RCC 7860 (cell line): ENCODE results near the gene ADCY6.

Source experiments
- DNase-seq: peaks from one replicate; pipeline ENCODE4 v3.0.0-alpha.2; 2015; ENCODE audit warnings: low spot score
- FAIRE-seq: peaks from 2 replicates; lab custom pipeline; 2012; peaks lifted over from hg19 to GRCh38; lab: Jason Lieb, UNC

Gene ADCY6

DNA sequence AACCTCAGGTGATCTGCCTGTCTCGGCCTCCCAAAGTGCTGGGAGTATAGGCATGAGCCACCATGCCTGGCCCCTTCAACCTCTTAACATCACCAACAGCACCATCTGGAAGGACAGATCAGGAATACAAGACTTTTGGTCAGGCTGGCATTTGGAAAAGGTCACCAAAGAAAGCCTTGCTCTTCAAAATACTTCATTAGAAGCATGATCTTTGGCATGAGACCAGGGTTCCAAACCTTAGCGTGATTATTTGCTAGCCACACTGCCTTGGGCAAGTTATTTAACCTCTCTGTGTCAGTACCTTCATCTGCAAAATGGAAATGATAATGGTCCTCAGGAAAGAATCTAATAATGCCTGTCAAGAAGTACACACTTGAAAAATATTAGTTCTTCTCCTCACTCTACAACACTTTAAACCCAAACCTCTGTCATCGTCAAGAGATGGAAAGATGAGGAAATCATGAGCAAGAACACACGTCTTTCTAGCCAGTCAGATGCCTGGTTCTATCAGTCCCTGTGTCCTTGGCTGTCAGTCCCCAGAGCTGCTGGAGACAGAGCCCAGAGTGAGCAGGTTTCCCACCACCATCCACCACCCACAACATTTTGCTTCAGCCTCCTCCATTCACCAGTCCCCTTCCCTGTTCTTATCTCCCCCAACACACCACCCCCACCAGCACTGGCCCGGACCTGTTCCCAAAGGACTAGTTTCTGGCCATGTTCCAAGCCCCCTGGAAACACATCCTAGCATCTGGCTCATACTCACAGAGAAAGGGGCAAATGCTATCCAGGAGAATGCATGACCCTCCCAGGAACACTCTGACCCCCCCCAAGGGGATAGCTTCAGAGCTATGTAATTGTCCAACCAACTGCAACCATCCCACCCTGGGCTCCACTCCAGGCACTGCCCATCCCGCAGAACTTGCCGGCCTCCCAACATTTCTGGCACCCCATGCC lies 2.0 kb downstream of the ADCY6 start:
- no peak for FAIRE-seq
- DNase-seq: no peak

DNA sequence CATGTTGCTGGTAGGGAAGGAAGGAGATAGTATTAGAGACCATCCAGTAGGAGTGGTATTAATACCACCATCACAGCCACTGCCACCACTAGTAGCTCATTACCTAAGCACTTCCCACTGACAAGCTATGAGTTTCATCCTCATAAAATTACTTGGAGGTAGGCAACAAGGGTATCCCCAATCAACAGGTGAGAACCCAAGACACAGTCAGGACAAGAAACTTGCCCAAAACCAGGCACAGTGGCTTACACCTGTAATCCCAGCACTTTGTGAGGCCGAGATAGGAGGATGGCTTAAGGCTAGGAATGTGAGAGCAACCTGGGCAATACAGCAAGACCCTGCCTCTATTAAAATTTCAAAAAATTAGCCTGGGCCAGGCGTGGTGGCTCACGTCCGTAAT lies 5.5 kb downstream of the ADCY6 start:
- FAIRE-seq: no peak
- no peak for DNase-seq

DNA sequence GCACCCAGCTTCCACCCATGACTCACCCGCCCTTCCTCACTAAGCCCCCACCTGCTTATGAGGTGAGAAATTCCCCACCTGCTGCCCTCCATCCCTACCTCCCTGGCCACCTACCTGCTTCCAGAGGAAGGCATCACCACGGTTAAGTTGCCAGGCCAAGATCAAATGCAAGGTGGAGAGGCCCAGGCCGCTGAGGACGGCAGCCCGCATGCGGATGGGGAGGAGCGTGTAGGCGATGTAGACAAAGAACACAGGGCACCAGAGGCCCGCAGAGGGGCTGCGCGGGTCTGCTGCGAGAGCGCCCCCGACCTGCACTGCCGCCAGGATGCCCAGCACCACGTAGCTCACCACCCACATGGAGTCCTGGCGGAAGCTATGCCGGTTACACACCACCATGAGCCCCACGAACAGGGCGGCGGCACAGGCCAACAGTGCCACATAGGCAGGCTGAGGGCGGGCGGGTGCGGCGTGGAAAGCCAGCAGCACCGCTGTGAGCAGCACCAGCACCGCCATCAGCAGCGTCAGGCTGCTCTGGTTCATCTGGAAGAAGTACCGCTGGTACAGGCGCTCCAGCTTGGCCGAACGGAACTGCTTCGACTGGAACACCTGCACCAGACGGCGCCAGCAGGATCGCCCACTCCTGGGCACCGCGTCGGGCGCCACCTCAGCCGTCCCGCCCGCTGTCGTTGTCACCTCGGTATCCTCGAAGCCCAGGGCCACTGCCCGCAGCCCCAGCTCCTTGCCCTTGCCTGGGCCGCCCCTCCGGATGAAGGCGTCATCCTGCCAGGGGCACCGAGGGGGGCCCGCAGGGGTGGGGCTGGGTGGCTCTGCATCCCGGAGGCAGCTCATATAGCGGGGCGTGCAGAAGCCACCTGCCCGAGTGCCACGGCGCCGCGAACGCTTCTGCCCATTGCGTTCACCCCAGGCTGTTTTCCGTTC lies 6.2 kb downstream of the ADCY6 start:
- DNase-seq: no peak
- no peak for FAIRE-seq

DNA sequence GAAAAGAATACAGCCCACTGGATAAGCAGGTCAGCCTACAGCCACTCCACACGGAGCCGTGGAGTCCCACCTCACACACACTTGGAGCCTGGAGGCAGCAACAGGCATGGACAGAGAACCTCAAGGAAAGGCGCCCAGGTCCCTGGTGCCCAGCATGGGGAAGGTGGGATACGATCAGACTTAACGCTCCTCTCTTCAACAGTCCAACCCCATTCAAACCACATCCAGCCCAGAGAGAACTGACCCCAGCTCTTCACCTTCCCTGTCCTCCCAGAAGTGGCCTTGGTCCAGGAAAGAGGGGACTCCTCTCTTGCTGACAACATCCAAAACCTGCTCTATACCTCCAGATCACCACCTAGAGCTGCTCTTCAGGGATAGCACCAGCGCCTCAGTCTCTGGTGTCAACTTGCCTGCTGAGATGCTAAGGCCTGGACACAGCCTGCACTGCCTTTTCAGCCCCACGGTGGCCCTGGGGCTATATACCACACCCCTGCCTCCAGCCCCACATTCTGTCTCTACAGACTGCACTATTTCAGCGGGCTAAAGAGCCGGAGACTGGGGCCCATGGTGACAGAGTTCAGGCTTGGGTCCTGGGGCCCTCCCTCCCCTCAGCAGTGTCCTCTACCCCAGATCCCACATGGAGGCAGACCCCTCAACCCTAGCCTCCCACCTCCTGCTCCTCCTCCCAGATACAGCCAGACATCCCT lies 7.0 kb downstream of the ADCY6 start:
- FAIRE-seq (no peak), DNase-seq (no peak)

DNA sequence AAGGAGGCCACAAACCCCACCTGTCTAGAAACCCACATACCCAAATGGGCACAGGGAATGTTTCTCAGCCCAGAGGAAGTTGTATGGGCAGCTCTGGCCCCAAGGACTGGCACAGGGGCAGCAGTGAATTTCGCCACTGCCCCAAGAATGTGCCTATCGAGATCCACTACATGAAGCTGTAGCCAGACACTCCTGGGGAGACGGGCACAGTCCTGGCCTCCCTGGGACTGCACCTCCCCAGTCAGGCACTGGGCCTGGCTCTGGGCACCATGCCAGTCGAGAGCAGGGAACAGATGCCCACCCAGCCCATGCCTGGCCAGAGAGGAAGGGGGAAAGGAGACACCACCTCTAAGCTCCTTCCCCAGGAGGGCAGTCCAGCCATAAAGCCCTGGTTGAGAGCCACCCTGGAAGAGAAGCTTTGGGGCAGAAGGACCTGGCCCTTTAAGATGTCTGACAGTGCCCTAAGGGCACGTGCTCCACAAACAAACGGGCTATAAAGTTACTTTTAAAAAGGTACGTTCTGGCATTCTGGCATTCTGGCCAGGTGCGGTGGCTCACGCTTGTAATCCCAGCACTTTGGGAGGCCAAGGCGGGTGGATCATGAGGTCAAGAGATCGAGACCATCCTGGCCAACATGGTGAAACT lies 8.4 kb downstream of the ADCY6 start:
- no peak for DNase-seq
- no peak for FAIRE-seq

DNA sequence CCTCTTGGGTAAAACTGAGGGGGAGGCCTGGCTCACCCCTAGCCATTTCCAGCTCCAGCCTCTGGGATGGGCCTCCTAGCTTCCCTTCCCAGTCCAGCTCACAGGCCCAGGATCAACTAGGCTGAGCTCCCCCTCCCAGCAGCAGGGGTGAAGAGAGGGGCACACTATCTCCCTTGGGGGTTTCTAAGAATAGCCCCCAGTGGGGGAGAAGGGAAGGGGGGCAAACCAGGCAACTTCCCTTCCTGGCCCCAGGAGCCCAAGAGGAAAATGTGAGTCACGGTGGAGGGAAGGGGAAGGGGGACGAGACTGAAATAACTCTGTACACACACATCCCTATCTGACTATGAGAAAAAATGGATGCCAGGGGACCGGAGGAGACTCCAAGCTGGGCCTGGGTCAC lies 9.0 kb downstream of the ADCY6 start:
- DNase-seq (no peak), FAIRE-seq (no peak)

DNA sequence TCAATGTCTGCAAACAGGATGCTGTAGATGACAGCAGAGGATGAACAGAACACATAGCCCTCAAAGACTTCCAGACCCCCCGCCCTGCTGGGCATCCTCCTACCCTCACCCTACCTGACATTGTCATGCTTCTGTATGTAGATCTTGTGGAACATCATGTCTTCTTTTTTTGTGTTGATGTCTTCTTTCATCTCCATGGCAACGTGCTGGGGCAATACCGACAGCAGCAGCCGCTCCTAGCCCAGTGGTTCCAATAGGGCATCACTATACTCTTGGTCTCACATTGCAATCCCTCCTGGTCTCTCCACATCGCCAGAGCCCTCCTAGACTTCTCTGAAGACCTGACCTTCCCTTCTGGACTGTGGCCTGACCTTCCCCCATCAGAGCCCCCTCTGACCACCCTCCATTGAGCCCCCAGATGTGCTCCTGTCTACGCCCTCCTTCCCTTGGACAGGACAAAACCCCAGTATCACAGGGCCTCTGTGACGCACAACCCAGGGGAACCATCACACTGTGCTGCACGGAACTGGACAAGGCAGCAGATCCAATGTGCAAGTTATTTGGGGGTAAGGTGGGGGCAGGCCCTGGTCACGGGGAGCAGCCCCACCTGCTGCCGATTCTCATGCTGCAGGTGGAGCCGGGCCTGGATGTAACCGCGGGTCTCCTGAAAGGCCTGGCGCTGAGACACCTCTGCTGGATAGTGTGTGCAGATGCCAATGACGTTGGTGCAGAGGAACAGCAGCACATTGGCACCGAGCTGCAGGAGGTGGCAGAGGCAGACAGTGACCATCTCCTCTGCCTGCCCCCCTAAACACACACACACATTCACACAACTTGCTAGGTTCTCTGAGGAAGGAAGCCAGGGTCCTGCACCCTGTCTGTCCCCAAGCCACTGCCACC lies 11.1 kb downstream of the ADCY6 start:
- FAIRE-seq (no peak), DNase-seq (no peak)

DNA sequence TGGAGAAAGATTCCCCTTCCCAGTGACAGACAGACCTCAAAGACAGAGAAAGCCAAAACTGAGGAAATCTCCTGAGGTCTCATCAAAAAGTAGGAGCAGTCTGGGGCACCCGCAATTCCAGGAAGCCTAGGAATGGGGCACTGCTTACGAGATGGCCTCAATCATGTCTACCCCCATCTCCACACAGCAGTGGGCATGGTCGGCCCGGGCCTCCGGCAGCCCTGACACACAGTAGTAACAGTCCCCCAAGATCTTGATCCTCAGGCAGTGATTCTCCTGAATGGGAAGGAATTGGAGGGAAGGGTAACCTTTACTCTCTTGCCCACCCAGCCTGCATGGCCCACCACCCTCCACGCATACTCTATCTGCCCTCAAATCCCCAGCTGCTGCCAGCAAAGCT lies 11.9 kb downstream of the ADCY6 start:
- FAIRE-seq: no peak
- DNase-seq: no peak

DNA sequence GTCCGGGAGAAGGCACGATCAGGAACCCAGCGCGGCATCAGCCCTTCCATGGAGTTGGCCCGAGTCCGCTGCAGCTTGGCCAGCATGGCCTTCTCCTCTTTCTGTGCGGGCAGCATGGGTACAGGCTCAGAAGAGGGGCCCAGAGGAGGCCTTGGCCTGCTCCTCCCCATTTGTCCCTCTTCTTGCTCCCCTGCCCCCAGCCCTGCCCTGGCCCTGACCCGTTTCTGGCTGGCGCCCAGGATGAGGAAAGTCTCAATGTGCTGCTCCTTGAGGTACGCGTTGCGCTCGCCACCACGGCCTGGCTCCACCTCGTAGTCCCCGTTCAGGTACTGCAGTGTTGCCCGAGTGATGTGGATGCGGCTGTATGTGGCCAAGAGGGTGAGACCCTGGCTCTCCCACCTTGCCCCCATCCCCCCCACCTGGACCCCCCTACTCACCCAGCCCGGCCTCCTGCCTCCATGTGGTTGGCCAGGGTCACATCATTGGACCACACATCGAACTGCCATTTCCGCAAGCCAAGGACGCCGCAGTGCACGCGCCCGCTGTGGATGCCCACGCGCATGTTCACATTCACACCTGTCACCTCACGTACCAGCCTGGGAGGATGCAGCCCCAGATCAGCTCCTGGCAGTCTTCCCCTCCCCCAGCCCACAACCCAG lies 12.8 kb downstream of the ADCY6 start:
- DNase-seq (no peak), FAIRE-seq (no peak)

DNA sequence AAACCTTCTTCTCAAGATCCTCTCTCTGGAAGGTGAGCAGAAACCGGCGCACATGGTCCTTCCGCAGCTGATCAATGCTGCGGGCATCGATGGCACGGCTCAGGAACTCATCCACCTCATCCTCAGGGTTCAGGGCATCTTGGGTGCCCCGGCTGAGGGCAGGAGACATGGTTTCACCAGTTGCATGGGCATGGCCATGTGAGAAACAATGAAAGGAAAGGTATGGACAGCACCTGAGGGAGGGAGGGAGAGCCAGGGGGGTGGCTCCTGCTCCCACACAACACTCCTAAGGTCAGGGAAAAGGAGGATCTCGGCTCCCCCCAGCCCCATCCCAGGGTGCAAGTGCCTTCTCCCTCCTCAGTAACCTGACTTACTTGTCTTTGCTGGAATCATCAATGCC lies 13.6 kb downstream of the ADCY6 start:
- no peak for DNase-seq
- no peak for FAIRE-seq

DNA sequence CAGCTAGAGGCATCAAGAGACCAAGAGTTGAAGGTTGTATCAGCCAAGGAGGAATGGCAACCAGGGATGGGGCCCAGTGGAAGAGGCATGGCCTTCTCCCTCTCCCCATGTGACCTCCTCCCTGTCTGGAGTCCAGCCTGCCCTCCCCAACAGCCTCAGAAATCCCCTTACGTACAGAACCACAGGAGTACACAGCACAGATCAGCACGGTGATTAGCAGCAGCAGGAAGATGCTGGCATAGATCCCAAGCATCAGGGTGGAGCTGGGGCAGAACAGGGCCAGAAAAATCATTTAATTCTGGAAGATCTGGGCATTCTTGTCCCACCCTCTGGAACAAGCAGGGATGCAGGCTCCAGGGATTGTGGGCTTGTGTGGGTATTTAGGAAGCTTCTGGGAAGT lies 14.4 kb downstream of the ADCY6 start:
- DNase-seq: no peak
- no peak for FAIRE-seq

DNA sequence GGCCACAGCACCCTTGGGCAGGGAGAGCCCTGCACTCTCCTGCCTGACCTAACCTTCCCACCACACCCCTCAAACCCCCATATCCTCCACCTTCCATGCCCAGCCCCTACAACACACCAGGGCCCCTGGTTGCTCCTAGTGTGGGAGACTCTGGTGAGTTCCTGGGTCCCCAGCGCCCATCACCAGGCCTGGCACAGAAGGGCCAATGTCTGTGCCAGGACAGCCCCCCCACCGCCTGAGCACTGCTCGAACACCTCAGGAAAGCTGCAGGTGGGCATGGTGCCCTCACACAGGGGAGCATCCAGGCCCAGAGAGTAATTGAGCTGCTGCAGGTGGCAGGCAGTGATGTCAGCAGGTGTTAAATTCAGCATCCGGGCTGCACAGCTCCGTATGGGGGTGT lies 15.2 kb downstream of the ADCY6 start:
- no peak for FAIRE-seq
- no peak for DNase-seq

DNA sequence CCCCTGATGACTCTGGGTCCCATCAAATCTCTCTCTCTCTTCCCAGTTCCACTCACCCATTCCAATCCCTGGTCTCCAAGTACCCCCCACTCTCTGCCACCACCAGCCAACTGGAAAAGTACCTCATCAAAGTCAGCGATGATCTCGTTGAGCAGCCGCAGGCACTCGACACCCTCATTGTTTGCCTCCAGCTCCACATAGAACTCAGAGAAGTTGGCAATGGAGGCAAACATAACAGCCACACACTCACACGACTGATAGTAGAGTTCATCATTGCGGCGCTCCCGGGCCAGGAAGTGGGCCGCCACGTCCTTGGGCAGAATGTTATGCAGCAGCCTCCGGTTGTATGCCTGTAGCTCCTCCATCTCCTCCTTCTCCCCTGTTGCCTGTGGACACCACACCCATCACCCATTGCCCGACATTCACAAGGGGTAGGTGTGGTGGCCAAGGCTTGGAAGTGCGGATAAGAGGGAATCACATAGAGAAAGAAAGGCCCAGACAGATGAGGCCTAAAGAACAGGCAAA lies 17.2 kb downstream of the ADCY6 start:
- FAIRE-seq (no peak), DNase-seq (no peak)

DNA sequence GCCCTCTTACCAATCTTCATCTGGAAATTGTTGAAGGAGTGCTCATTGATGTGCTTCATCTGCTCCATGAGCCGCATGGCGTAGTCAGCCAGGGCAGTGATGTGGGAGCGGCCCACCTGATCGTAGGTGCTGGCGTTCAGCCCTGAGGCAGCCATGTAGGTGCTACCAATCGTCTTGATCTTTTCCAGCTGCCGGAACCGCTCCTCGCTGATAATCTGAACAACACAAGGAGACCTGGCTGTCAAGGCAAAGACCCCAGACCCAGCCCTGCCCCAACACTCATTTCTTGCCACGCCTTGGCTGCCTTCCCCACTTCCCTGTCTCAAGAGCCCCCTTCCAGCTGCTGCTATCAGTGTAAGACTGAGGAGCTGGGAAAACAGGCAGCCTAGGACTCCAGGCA lies 18.1 kb downstream of the ADCY6 start:
- DNase-seq (no peak), FAIRE-seq (no peak)

DNA sequence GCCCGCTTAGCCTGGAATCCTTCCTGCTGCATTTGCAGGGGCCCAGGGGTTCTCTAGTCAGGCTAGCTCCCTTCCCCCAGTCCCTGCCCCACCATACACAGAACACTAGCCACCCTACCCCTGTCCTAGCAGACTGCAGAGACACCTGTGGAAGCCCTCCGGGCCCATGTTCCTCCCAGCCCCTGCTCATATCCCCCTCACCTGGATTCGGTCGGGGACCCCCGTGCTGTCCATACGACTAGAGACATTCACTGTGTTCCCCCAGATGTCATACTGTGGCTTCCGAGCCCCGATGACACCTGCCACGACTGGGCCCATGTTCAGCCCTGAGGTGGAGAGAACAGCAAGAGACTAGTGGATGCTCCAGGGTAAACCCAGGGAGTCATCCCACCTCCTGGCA lies 20.2 kb downstream of the ADCY6 start:
- FAIRE-seq (no peak), DNase-seq (no peak)

DNA sequence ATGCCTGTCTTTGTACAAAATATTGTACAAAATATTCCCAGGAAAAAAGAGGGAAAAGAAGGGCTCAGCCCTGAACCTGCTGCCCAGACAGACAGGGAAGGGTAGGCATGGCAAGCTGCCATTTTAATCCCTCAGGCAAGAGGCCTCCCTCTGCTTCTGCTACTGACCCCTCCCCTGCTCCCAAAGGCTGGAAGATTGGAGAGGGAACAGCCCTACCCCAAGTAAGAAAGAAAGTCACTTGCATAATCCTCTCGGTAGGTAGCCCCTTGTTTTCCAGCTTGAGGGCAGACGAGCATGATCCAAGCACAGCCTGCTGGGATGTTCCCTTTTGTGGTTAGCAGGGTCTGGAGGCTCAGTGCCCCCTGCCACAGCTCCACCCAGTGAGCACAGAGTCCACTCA lies 20.7 kb downstream of the ADCY6 start:
- no peak for DNase-seq

DNA sequence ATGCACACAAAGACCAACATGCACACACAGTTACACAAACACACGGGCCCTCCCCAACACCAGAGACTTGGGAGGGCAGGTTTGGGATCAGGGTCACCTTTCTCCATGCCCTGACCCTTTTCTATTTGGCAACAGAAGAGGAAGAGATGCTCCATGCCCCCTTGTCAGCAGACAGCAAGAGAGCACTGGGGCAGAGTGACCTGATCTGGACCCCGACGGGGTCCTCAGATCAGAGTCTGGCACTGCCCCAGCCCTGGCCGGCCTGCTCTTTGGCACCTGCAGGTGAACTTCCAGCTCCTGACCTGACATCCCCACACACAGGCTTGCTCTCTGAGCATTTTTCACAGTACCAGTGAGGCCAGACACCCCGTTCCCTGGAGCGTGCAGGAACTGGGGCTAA lies 21.4 kb downstream of the ADCY6 start:
- DNase-seq: no peak

More for the DNA sequence above, 20.7 kb downstream of the ADCY6 start:
- FAIRE-seq: no peak

DNA sequence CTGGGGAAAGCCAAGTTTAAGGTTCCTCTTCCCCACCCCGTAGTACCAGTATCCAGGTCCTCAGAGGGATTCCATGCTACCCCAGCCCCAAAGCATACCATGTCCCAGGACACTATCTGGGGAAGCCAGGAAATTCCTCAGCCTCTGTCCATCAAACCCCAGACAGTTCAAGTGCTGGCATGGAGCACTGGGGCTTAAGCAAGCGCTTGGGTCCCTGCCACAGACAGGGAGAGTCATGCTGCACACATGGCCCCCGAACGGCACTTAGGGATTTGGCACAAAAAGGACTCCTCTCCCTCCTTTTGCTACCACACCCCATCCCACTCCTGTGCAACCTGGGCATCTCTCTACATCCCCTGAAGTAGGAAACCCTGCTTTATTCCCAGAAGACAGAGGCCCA lies 21.8 kb downstream of the ADCY6 start:
- DNase-seq: no peak
- FAIRE-seq: no peak

More for the DNA sequence above, 21.4 kb downstream of the ADCY6 start:
- FAIRE-seq: no peak

DNA sequence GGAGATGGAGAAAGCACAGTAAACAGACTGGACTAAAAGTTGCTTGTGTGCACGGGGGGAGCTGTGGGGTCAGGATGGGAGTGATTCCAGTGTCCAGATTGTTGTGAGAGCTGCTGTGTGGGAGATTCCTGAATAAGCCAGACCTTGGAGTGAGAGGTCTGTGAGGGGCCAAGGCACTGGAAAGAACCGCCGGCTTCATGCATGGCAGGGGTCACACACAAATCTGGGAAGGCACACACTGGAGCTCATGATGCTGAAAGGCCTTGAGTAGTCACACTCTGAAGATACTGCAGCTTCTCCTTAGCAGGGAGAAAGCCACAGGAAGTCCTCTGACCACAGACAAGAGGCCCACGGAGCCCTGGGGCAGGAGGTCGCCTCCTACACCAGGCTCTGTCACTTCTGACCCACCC lies 23.1 kb downstream of the ADCY6 start:
- DNase-seq: peak; percentile 32

More for the DNA sequence above, 23.1 kb downstream of the ADCY6 start:
- FAIRE-seq: no peak
